Transverse colon (tissue), 3 donors: ENCODE measurements around the gene HERC3.

Experiments used
- EP300 ChIP-seq: sonication (generic); formaldehyde crosslinking; IDR thresholded peaks from one replicate; pipeline ENCODE4 v1.6.1; 2017; ENCODE audit warnings: antibody characterized with exemption, low read depth
- TF ChIP-seq, protein P1 (sequence below), 5 experiments: fragments of 200-600 bp in 3 of 5; fragments of 450-650 bp in 2 of 5; sonication (generic) in 3 of 5; IDR thresholded peaks; 1 replicate in 2 of 5; 2 replicates in 3 of 5; pipeline ENCODE4 v1.5.1; 2016 to 2017; ENCODE audit warnings: antibody characterized with exemption in 5 of 5, inconsistent platforms in 3 of 5, mild to moderate bottlenecking in 2 of 5, moderate library complexity in 1 of 5

DNA sequence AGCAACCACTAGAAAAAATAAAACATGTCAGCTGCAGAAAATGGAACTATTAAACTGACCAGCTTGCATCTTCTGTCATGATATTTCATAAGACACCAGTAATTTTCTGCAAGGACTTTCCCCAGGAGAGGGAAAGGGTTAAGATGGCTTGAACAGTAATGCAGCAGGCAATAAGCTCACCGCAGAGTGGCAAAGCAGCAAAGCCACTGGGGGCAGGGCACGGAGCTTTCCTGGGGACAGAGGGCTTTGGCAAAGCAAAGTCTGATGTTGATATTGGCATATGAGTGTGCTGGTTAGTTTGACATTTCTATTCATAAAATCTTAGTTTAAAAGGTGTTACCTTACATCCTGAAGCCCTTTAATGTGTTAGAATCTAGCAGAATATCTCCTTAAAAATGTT, 160.5 kb downstream of the HERC3 start:
- TF ChIP-seq, protein P1, sequence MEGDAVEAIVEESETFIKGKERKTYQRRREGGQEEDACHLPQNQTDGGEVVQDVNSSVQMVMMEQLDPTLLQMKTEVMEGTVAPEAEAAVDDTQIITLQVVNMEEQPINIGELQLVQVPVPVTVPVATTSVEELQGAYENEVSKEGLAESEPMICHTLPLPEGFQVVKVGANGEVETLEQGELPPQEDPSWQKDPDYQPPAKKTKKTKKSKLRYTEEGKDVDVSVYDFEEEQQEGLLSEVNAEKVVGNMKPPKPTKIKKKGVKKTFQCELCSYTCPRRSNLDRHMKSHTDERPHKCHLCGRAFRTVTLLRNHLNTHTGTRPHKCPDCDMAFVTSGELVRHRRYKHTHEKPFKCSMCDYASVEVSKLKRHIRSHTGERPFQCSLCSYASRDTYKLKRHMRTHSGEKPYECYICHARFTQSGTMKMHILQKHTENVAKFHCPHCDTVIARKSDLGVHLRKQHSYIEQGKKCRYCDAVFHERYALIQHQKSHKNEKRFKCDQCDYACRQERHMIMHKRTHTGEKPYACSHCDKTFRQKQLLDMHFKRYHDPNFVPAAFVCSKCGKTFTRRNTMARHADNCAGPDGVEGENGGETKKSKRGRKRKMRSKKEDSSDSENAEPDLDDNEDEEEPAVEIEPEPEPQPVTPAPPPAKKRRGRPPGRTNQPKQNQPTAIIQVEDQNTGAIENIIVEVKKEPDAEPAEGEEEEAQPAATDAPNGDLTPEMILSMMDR (IDR thresholded peaks at IDR 0.05) = no peak
- no peak for TF ChIP-seq EP300
